Osteocyte (in vitro differentiated cells): Measurements from ENCODE around the gene SCLT1. TPM values are rescaled to one million over a fixed set of nuclear protein-coding genes. Genes with fewer than 3 reads are reported as not detected.

Experiments used
- DNase-seq: peaks from one replicate; pipeline ENCODE4 v3.0.0; 2021; ENCODE audit warnings: mixed read lengths; ENCODE audit not compliant: unreplicated experiment; ENCODE audit errors: extremely low spot score
- H3K27ac Mint-ChIP-seq: one replicate; pipeline ENCODE4 v1.8.0; 2021; ENCODE audit warnings: mild to moderate bottlenecking, mixed read lengths; ENCODE audit not compliant: unreplicated experiment
- H3K27me3 Mint-ChIP-seq: one replicate; pipeline ENCODE4 v1.8.0; 2021; ENCODE audit warnings: mixed read lengths; ENCODE audit not compliant: unreplicated experiment
- H3K36me3 Mint-ChIP-seq: one replicate; pipeline ENCODE4 v1.8.0; 2021; ENCODE audit warnings: mixed read lengths; ENCODE audit not compliant: unreplicated experiment
- H3K4me1 Mint-ChIP-seq: one replicate; pipeline ENCODE4 v1.8.0; 2021; ENCODE audit warnings: mixed read lengths; ENCODE audit not compliant: unreplicated experiment
- H3K4me3 Mint-ChIP-seq: one replicate; pipeline ENCODE4 v1.8.0; 2021; ENCODE audit warnings: mild to moderate bottlenecking, moderate library complexity, mixed read lengths; ENCODE audit not compliant: unreplicated experiment
- H3K9me3 Mint-ChIP-seq: one replicate; pipeline ENCODE4 v1.8.0; 2021; ENCODE audit warnings: mixed read lengths; ENCODE audit not compliant: unreplicated experiment
- total RNA-seq: library from RNA; stranded (reverse); gene quantifications from 2 replicates; pipeline ENCODE4 v1.2.1, GENCODE V29; 2021
- TF ChIP-seq, protein P1 (sequence below): fragments of 200-600 bp; sonication (generic); IDR thresholded peaks from 2 replicates; pipeline ENCODE4 v1.5.0; 2021; ENCODE audit warnings: antibody characterized with exemption, mild to moderate bottlenecking, moderate library complexity

SCLT1 gene
- total RNA-seq, 1 donor from 2014 or later = 13.6 TPM

GRCh38 chr4:129046055-129046959 is 47.0 kb downstream of the SCLT1 start:
- H3K4me1 Mint-ChIP-seq = peaks cover 5% of the 10 kb centered on the region
- TF ChIP-seq, protein P1, sequence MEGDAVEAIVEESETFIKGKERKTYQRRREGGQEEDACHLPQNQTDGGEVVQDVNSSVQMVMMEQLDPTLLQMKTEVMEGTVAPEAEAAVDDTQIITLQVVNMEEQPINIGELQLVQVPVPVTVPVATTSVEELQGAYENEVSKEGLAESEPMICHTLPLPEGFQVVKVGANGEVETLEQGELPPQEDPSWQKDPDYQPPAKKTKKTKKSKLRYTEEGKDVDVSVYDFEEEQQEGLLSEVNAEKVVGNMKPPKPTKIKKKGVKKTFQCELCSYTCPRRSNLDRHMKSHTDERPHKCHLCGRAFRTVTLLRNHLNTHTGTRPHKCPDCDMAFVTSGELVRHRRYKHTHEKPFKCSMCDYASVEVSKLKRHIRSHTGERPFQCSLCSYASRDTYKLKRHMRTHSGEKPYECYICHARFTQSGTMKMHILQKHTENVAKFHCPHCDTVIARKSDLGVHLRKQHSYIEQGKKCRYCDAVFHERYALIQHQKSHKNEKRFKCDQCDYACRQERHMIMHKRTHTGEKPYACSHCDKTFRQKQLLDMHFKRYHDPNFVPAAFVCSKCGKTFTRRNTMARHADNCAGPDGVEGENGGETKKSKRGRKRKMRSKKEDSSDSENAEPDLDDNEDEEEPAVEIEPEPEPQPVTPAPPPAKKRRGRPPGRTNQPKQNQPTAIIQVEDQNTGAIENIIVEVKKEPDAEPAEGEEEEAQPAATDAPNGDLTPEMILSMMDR = no peak
- no peak overlapping the region for H3K4me3 Mint-ChIP-seq
- H3K27me3 Mint-ChIP-seq = no peaks in the 10 kb centered on the region
- no peak overlapping the region for H3K27ac Mint-ChIP-seq
- peaks cover 5% of the 10 kb centered on the region for H3K9me3 Mint-ChIP-seq
- no peak for DNase-seq
- H3K36me3 Mint-ChIP-seq = peaks cover 3% of the 10 kb centered on the region

DNA sequence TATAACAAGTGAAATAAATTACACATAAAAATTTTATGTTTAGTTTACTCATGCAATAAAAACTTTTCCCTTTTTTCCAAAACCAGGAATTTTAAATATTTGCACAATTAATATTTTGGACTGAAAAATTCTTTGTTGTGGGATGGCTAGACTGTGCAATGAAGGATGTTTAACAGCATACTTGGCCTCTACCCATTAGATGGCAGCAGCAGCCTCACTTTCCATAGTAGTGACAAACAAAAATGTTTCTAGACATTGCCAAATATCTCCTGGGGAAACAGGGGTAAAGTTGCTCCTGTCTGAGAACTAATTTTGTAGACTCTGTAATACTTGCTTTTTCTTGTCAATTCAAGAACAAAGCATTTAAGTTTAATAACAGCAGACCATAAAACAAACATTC is 49.8 kb downstream of the SCLT1 start:
- Mint-ChIP-seq H3K9me3 (peaks cover 4% of the 10 kb centered on the region), H3K36me3 (peaks cover 6% of the 10 kb centered on the region), H3K27ac (no peak overlapping the region), H3K4me3 (no peak overlapping the region), H3K27me3 (no peaks in the 10 kb centered on the region), H3K4me1 (peaks cover 7% of the 10 kb centered on the region)
- no peak for DNase-seq
- TF ChIP-seq, protein P1 = peak; percentile 56

- Mint-ChIP-seq H3K27ac (no peak overlapping the region), H3K4me3 (no peak overlapping the region), H3K27me3 (no peaks in the 10 kb centered on the region), H3K9me3 (no peaks in the 10 kb centered on the region), H3K4me1 (peaks cover 16% of the 10 kb centered on the region), H3K36me3 (peaks cover 14% of the 10 kb centered on the region)
- TF ChIP-seq, protein P1 = no peak
- DNase-seq = no peak
These were observed 52.9 kb downstream of the SCLT1 start for GRCh38 chr4:129040471-129040870.

DNA sequence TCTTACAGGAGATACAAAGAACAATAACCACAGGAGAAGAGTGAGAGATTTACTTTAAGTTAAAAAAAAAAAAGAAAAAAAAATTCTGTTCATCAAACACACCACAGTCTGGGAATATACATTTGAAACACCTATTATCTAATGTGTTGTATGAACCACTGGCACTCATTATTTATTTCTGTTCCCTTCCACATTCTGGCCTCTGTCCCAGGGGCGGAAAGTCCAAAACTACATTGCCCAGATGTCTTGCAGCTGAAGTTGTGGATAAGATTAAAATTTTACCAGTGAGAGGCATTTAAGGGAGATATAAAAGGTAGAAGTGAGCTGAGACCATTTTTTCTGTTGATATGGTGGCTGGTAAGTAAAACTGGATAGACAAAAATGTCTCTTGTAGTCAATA is 56.2 kb downstream of the SCLT1 start:
- no peaks in the 10 kb centered on the region for H3K27me3 Mint-ChIP-seq
- peaks cover 3% of the 10 kb centered on the region for H3K9me3 Mint-ChIP-seq
- peaks cover 15% of the 10 kb centered on the region for H3K4me1 Mint-ChIP-seq
- no peak overlapping the region for H3K27ac Mint-ChIP-seq
- H3K36me3 Mint-ChIP-seq = peaks cover 26% of the 10 kb centered on the region
- no peak overlapping the region for H3K4me3 Mint-ChIP-seq
- DNase-seq = no peak
- TF ChIP-seq, protein P1 = no peak
